Rectal smooth muscle tissue (tissue), 1 donor: Measurements from ENCODE around the gene ZNF420.
"Not testable (repeated sequence)": the region's sequence is repeated elsewhere in the genome, so short reads cannot be mapped to it uniquely, and the experiment has no call there.

ENCODE experiments used
- H3K27ac ChIP-seq: one replicate; pipeline ENCODE4 v1.7.0; 2013; ENCODE audit warnings: low read depth, low read length, inconsistent platforms
- H3K27me3 ChIP-seq: one replicate; pipeline ENCODE4 v1.7.0; 2013; ENCODE audit warnings: low read length; ENCODE audit not compliant: control insufficient read depth, insufficient read depth
- H3K36me3 ChIP-seq: one replicate; pipeline ENCODE4 v1.7.0; 2013; ENCODE audit warnings: low read length; ENCODE audit not compliant: control insufficient read depth, insufficient read depth
- H3K4me1 ChIP-seq: one replicate; pipeline ENCODE4 v1.7.0; 2013; ENCODE audit warnings: low read length; ENCODE audit not compliant: control insufficient read depth, insufficient read depth
- H3K4me3 ChIP-seq: one replicate; pipeline ENCODE4 v1.7.0; 2013; ENCODE audit warnings: low read length
- H3K9ac ChIP-seq: one replicate; pipeline ENCODE4 v1.7.0; 2013; ENCODE audit warnings: low read length

The ZNF420 gene

GRCh38 chr19:37077934-37078716 lies at the start of gene ZNF420:
ZNF420 (plus strand) TSS chr19:37078433; CDS start chr19:37089119, 10,686 bp downstream.
- Histone ChIP-seq H3K36me3 (no peaks in the 10 kb centered on the region), H3K27me3 (no peaks in the 10 kb centered on the region), H3K27ac (peak within 1 kb of the TSS; percentile 87), H3K4me3 (peak within 1 kb of the TSS; percentile 80), H3K4me1 (peaks cover 10% of the 10 kb centered on the region), H3K9ac (peak within 1 kb of the TSS; percentile 66)

- H3K9ac ChIP-seq = no peak overlapping the region
- no peak overlapping the region for H3K4me3 ChIP-seq
- no peaks in the 10 kb centered on the region for H3K4me1 ChIP-seq
- H3K36me3 ChIP-seq = no peaks in the 10 kb centered on the region
- no peak overlapping the region for H3K27ac ChIP-seq
- H3K27me3 ChIP-seq = no peaks in the 10 kb centered on the region
Observed at GRCh38 chr19:37045140-37045539, 33.1 kb upstream of the ZNF420 start.

- H3K4me1 ChIP-seq = no peaks in the 10 kb centered on the region
- no peak overlapping the region for H3K9ac ChIP-seq
- H3K27ac ChIP-seq = no peak overlapping the region
- H3K27me3 ChIP-seq = no peaks in the 10 kb centered on the region
- no peak overlapping the region for H3K4me3 ChIP-seq
- no peaks in the 10 kb centered on the region for H3K36me3 ChIP-seq
Observed at GRCh38 chr19:37055330-37055729, 22.9 kb upstream of the ZNF420 start.

- no peak overlapping the region for H3K4me3 ChIP-seq
- H3K4me1 ChIP-seq = no peaks in the 10 kb centered on the region
- no peak overlapping the region for H3K9ac ChIP-seq
- no peaks in the 10 kb centered on the region for H3K36me3 ChIP-seq
- no peaks in the 10 kb centered on the region for H3K27me3 ChIP-seq
- no peak overlapping the region for H3K27ac ChIP-seq
Observed at GRCh38 chr19:37056776-37057175, 21.5 kb upstream of the ZNF420 start.

- no peaks in the 10 kb centered on the region for H3K27me3 ChIP-seq
- H3K36me3 ChIP-seq = no peaks in the 10 kb centered on the region
- no peaks in the 10 kb centered on the region for H3K4me1 ChIP-seq
- H3K9ac ChIP-seq = no peak overlapping the region
- no peak overlapping the region for H3K4me3 ChIP-seq
- H3K27ac ChIP-seq = no peak overlapping the region
Observed at GRCh38 chr19:37059142-37059541, 19.1 kb upstream of the ZNF420 start.

GRCh38 chr19:37064886-37065285 lies 13.3 kb upstream of the ZNF420 start:
- H3K27ac ChIP-seq, H3K9ac ChIP-seq, H3K27me3 ChIP-seq, H3K4me3 ChIP-seq, H3K36me3 ChIP-seq, H3K4me1 ChIP-seq: not testable (repeated sequence)

- Histone ChIP-seq H3K4me3 (no peak overlapping the region), H3K36me3 (no peaks in the 10 kb centered on the region), H3K9ac (no peak overlapping the region), H3K27me3 (no peaks in the 10 kb centered on the region), H3K27ac (no peak overlapping the region), H3K4me1 (peaks cover 7% of the 10 kb centered on the region)
Observed at GRCh38 chr19:37074111-37074510, 4.1 kb upstream of the ZNF420 start.

GRCh38 chr19:37074819-37075362 lies 3.3 kb upstream of the ZNF420 start:
- Histone ChIP-seq H3K9ac (no peak overlapping the region), H3K27me3 (no peaks in the 10 kb centered on the region), H3K27ac (no peak overlapping the region), H3K4me1 (peaks cover 10% of the 10 kb centered on the region), H3K4me3 (no peak overlapping the region), H3K36me3 (no peaks in the 10 kb centered on the region)

GRCh38 chr19:37076524-37076923 lies 1.7 kb upstream of the ZNF420 start:
- not testable (repeated sequence) for H3K4me3 ChIP-seq, H3K9ac ChIP-seq, H3K4me1 ChIP-seq, H3K36me3 ChIP-seq, H3K27me3 ChIP-seq, H3K27ac ChIP-seq

GRCh38 chr19:37077501-37077933 lies 716 bp upstream of the ZNF420 start:
- Histone ChIP-seq H3K27ac (peak overlapping the region; percentile 87), H3K27me3 (no peaks in the 10 kb centered on the region), H3K9ac (peak overlapping the region; percentile 66), H3K36me3 (no peaks in the 10 kb centered on the region), H3K4me1 (peaks cover 10% of the 10 kb centered on the region), H3K4me3 (peak overlapping the region; percentile 80)

GRCh38 chr19:37078717-37079032 lies 442 bp downstream of the ZNF420 start:
- Histone ChIP-seq H3K4me3 (peak overlapping the region; percentile 80), H3K9ac (peak overlapping the region; percentile 66), H3K4me1 (peaks cover 10% of the 10 kb centered on the region), H3K36me3 (no peaks in the 10 kb centered on the region), H3K27ac (peak overlapping the region; percentile 87), H3K27me3 (no peaks in the 10 kb centered on the region)

GRCh38 chr19:37079238-37079637 lies 1.0 kb downstream of the ZNF420 start:
- Histone ChIP-seq H3K27ac (no peak overlapping the region), H3K4me1 (peaks cover 10% of the 10 kb centered on the region), H3K9ac (peak overlapping the region; percentile 66), H3K36me3 (no peaks in the 10 kb centered on the region), H3K4me3 (peak overlapping the region; percentile 80), H3K27me3 (no peaks in the 10 kb centered on the region)

GRCh38 chr19:37082307-37082706 lies 4.1 kb downstream of the ZNF420 start:
- Histone ChIP-seq H3K36me3 (peaks cover 6% of the 10 kb centered on the region), H3K4me1 (peaks cover 10% of the 10 kb centered on the region), H3K27me3 (no peaks in the 10 kb centered on the region), H3K27ac (no peak overlapping the region), H3K9ac (no peak overlapping the region), H3K4me3 (no peak overlapping the region)
